Body of pancreas (tissue), 4 donors: Measurements from ENCODE around the gene PCDHGB3.

Experiments used
- CTCF ChIP-seq, 7 experiments: fragments of 450-650 bp in 4 of 7; fragments of 200-600 bp in 3 of 7; sonication (generic) in 3 of 7; IDR thresholded peaks; one replicate each; pipeline ENCODE4 v1.5.1; 2016 to 2019; ENCODE audit warnings: antibody characterized with exemption in 7 of 7
- POLR2A ChIP-seq, 3 donors: fragments of 450-650 bp; IDR thresholded peaks; one replicate each; pipeline ENCODE4 v1.6.1; 2016; ENCODE audit warnings: antibody characterized with exemption in 3 of 3, mild to moderate bottlenecking in 2 of 3

GRCh38 chr5:141389153-141390042, 19.4 kb downstream of the PCDHGB3 start:
- TF ChIP-seq CTCF (IDR thresholded peaks at IDR 0.05) (no peak), POLR2A (IDR thresholded peaks at IDR 0.05) (no peak)
